ENCODE measurements around the gene EXT2.

The EXT2 gene

DNA sequence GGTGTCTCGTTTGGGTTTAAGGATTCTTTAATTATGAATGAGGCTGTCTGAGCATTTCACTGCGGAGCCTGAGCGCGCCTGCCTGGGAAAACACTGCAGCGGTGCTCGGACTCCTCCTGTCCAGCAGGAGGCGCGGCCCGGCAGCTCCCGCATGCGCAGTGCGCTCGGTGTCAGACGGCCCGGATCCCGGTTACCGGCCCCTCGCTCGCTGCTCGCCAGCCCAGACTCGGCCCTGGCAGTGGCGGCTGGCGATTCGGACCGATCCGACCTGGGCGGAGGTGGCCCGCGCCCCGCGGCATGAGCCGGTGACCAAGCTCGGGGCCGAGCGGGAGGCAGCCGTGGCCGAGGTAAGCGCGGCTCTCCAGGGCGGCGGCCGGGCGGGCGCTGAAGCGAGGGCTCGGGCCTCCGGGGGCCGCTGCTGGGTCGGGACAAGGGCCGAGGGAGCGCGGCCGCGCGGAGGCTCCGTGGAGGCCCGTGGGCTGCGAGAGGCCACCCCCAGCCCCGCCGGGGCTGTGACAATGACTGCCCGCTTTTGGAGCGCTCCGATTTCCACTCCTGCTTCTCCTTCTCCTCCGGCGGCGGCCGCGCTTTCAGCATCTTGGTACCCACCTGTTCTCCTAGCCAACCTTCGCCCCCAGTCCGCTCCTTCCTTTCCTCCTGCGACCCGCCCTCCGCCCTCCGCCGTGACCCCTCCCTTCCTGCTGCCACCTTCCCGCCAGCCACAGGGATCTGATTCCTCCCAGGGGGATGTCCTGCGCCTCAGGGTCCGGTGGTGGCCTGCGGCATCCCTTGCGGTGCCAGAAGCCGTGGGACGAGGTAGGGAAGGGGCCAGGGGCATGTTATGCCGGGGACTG lies at the start of gene EXT2:
EXT2 (plus strand) TSS at position 173 of the 854 bp plus-strand sequence. CDS start 12,035 bp downstream, outside the sequence.
- DNase-seq (ENCODE audit: low read depth) = peak; percentile 65

DNA sequence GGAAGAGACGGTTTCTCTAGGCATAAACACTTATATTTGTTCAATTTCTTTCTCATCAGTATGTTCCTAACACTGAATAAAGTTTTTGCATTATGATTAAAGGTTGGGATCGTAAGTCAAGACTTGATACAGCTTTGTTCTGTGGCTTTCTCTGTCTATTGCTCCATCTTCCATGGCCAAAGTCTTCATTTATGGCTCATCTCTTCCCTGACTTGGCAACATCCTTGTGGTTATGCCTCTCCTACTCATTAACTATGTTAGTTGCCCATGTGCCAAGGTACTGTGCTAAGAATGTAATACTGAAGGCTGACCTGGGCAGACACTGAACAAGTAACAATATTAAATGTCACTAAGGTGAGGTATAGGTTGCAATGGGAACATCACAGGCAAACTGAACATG lies 49.3 kb upstream of the EXT2 start:
- DNase-seq (ENCODE audit: low read depth) = no peak

DNA sequence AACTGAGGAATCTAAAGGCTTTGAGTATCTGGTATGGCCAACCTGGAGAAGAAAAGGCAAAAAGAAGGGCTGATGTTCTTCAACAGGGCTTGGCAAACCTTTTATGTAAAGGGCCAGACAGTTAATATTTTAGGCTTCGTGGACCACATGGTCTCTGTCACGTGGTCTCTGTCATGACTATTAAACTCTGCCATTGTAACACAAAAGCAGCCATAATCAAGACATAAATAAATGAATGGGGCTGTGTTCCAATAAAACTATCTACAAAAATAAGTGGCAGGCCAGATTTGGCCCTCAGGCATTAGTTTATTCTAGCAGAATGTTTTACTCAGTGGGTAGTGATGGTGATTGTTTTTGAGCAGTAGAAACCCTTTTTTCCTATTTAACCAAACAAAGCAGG lies 48.2 kb upstream of the EXT2 start:
- no peak for DNase-seq (ENCODE audit: low read depth)

DNA sequence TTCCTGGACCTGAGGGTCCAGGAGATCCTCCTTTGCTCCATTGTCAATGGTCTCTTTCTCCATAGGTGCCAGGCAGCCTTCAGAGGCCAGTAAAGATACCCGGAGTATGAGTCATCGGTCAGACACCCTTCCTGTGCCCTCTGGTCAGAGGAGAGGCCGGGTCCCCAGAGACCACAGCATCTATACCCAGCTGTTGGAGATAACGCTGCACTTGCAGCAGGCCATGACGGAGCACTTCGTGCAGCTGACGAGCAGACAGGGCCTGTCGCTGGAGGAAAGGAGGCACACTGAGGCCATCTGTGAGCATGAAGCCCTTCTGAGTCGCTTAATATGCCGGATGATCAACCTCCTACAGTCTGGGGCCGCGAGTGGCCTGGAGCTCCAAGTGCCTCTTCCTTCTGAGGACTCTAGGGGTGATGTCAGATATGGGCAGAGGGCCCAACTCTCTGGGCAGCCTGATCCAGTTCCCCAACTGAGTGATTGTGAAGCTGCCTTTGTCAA lies 47.5 kb upstream of the EXT2 start, which contains the start of gene ACCSL:
ACCSL (plus strand) TSS at position 51 of the 501 bp plus-strand sequence; CDS start at position 107, 56 bp downstream.
- DNase-seq (ENCODE audit: low read depth) = no peak

DNA sequence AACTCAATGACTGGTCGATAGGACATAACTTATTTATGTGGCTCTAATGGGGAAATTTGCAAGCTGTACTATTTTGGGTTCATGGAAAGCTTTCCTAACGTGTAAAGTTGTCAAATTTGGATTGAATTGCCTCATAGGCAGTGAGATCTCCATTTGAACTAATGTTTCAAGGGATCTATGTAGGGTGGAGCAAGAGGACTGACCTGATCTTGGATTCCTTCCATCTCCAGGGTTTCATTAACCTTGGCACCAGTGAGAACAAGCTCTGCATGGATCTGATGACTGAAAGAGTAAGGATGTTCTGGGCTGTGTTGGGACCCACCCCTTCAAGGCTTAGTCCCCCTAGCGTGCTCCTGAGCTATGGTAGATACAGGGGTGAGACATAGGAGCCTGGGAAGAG lies 45.6 kb upstream of the EXT2 start:
- DNase-seq (ENCODE audit: low read depth) = no peak

DNA sequence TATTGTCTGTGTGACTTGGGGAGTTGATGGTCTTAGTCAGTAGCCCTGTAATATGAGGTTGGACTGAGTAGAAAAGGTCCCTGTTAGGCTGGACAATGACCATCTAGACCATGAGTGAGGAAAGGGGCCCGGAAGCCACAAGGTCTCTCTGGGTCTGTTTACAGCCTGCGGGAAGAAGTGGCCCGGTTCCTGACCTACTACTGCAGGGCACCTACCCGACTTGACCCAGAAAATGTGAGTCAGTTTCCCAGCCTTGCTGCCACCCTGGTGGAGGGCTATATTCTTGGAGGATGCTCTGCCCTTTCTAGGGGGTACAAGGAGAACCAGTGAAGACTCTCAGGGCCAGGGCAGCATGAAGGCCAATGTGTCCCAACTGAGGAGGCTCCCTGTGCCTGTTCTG lies 44.3 kb upstream of the EXT2 start:
- DNase-seq (ENCODE audit: low read depth) = no peak

DNA sequence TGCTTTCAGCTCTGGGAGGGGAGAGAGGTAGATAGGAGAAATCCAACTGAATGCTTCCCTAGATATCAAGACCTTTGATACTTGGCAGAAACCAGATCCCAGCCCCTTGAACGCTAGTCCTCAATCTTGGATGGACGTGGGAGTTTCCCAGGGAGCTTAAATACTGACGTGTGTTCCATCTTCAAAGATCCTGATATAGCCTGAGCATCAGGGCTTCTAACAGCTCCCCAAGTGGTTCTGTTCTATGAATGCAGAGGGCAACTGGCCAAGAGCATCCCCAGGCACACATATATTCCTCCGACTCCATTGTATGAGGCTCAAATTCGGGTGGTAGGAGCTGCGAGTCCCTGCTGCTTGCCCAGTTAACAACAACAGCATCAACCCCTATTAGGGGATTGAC lies 38.1 kb upstream of the EXT2 start:
- DNase-seq (ENCODE audit: low read depth) = no peak

DNA sequence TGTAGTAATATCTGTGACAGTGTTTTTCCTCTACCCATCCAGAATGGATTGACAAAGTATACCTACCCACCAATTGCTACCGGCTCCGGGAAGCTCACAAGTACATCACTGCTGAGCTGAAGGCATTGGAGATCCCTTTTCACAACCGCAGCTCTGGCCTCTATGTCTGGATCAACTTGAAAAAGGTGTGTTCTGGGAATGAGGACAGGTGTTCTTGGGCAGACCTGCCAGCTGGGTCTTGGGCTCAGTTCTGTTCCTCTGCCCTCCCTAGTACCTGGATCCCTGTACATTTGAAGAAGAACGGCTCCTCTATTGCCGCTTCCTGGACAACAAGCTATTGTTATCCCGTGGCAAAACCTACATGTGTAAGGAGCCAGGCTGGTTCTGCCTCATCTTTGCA lies 37.2 kb upstream of the EXT2 start:
- no peak for DNase-seq (ENCODE audit: low read depth)

DNA sequence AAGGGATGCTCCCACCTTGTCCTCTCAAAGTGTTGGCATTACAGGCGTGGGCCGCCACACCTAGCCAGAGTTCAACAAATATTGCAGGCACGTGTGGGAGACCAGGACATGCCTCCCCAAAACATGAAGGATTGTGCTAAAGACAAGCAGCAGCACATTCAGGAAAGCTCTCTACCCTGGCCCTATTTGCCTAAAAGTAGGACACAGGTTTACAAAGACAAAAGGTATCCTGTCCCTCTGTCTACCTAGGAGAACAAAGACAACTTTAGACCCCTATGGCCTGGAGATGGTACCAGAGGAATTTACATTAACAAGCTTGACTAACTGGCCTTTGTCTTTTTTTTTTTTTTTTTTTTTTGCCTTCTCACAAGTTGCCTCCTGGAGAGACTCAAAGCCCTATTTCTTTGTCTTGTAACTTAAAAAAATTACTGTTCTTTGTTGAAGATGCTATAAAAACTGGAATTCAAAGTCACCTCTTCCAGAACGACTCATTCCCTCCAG lies 30.3 kb upstream of the EXT2 start:
- DNase-seq (ENCODE audit: low read depth) = no peak

DNA sequence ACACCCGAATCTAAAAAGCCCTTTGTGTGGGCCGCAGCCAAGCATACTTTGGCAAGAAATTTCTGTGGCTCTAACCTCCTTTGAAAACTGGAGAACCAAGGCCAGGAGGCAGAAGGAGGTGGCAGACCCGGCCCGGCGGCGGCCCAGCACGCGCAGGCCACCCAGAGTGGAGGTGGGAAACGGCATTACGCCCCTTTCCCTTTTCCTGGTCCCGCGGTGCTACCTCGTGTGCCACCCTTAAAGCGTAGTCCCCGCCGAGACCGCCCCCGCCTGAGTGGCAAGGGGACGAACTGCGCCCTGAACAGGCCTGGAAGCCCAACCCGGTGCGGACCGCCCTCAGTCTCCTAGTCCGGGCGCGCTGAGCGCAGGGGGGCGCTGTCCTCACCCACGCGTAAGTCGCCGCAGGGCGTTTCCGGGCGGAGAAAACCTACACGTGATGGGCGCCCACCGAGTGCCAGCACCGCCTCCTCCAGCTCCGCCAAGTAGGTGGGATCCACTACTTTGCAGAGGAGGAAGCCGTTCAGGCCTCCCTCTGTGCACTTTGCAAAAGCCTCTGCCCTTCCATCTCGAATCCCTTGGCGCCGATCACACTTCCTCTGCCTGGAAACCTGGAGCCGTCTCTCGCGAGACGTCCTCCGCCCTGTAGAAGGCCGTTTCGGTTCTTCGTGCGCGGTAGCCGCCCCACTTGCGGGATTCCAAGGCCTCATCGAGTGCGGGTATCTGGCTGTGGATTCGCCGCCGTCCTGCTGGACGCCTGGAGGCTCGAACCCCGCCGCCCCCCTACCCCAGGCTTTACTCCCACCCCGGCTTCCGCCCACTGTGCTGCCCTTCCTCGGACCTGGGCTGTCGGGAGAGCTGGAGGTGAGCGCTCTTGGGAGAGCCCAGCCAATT lies 29.4 kb upstream of the EXT2 start, which contains the start of gene ACCS:
ACCS (plus strand) TSS at position 430 of the 891 bp plus-strand sequence. CDS start 1,358 bp downstream, outside the sequence.
- peak; percentile 70 for DNase-seq (ENCODE audit: low read depth)

DNA sequence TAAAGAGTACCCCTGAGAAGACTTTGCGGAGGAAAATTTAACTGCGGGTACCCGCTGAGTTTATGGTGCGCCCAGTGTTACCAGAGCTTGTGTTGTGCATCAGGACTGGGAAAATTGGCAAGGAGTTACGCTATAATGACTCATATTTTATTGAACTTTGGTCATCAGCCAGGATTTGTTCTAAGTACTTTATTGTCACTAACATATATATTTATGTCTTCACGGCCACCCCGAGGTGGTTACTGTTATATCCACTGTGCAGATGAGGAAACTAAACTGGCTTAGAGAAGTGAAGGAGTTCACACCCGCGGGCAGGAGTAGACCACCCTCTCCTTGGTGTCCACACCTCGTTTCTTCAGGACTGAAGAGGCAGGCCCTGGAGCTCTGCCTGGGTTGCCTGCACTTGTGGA lies 28.7 kb upstream of the EXT2 start:
- DNase-seq (ENCODE audit: low read depth) = no peak

DNA sequence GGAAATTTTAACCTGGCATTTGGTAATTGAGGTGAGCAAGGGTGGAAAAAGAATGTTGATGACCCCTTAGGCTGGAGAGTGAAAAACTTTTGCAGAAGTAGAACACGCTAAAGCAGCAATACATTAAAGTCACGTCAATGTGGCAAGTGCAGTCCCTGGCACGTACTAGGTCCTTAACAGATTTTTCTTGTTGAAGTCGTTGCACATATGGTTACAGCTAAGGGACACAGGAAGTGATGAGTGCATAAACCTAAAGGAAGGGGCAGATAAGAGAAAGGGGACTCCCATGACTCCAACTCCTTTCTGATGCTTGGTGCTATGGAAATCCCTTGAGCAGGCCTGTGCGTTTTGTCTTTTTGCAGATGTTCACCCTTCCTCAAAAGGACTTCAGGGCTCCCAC lies 28.2 kb upstream of the EXT2 start:
- DNase-seq (ENCODE audit: low read depth) = no peak

DNA sequence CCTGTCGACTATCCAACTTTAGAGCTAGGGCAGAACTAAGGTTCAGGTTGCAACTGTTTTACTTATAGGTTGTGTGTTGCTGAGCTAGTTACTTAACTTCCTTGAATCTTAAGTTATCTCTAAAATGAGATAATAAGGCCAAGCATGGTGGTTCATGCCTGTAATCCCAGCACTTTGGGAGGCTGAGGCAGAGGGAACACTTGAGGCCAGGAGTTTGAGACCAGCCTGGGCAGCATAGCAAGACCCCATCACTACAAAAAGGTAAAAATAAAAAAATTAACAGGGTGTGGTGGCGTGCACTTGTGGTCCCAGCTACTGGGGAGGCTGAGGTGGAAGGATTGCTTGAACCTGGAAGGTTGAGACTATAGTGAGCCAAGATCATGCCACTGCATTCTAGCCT lies 27.3 kb upstream of the EXT2 start:
- DNase-seq (ENCODE audit: low read depth) = no peak

DNA sequence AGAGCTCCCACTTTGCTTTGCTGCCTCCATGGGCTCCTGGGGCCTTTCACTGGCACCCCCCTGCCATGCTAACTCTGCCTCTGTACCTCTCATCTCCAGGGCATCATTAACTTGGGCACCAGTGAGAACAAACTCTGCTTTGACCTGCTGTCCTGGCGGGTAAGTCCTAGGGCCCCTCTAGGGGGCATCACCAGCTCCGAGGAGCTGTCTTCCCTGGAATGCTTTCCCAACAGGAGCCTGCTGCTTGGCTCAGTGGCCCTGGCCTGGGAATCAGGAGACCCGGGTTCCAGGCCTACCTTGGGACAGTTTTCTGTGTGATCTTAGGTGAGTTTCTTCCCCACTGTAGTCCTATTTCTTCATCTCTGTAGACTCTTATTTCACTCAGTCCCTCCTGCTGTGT lies 24.3 kb upstream of the EXT2 start:
- DNase-seq (ENCODE audit: low read depth) = no peak

DNA sequence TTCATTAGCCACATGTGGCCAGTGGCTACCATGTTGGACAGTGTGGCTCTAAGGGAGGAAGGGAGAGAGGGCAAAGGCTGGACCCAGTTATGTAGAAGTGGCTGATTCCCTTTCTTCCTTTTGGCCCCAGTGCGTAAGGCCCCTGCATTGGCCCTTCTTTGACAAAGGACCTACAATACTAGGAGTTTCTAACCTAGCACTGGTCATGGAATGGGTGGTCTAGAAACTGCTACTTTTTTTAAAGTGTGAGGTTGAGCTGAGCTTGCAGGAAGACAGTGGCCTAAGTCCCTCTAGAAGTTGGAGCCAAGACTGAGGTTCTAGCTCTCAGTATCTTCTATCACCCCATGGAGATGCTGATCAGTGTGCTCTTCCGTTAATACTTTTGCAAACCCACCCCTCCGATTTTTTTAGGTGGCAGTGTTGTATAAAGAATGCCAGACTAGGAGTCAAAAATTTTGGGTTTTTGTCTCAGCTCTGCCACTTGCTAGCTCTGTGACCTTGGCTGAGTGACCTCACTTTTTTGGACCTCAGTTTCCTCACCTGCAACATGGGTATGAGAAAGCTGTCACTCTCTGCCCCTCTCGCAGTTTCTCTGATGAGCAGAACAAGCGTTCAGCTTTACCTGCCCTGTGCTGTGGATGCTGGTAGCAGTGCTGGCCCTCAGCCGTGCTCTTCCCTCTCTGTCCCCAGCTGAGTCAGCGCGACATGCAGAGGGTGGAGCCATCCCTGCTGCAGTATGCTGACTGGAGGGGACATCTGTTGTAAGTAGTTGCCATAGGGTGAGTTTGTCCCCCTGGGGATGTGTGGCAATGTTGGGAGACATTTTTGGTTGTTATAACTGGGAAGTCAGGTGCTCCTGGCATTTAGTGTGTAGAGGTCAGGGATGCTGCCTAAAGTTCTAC lies 22.5 kb upstream of the EXT2 start:
- DNase-seq (ENCODE audit: low read depth) = no peak

DNA sequence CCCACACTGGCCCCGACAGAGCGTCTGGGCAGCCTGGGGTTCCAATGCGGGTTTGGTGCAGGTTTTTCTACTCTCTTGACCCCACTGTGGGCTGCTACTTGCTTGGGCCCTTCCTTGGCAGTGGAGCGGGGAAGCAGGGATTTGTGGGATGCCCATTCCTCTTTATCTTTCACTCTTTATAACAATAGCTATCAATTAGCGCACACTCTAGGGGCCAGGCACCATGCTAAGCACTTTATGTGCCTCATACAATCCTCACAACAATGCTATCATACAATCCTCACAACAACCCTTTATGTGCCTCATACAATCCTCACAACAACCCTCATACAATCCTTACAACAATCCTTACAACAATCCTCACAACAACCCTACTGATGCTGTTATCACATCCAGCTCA lies 16.7 kb upstream of the EXT2 start:
- no peak for DNase-seq (ENCODE audit: low read depth)

DNA sequence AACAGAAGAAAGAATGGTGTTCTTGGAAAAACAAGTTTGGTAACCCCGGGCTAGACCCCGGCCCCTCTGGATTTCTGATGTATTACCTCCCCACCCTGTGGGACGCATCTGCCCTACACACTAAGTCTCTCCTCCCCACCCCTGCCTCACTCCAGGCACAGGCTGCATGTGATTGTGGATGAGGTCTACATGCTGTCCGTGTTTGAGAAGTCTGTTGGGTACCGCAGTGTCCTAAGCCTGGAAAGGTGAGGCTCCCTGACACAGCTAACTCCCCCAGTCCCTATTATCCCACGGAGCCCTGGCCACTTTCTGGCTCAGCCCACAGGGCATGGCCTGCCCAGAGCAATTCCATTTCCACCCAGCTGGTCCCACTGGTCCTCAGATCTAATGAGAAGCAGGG lies 16.1 kb upstream of the EXT2 start:
- no peak for DNase-seq (ENCODE audit: low read depth)

DNA sequence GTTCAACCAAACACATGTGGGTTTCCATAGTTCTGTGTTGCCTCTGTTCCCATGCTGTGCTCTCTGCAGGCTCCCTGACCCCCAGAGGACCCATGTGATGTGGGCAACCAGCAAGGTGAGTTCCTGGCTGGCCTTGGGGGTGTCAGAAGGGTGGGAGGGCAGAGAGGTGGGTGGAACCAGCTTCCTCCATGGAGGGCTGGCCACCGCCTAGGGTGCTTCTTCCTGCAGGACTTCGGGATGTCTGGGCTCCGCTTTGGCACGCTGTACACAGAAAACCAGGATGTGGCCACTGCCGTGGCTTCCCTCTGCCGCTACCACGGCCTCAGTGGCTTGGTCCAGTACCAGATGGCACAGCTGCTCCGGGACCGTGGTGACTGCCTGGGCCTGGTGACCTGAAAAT lies 14.5 kb upstream of the EXT2 start:
- no peak for DNase-seq (ENCODE audit: low read depth)

DNA sequence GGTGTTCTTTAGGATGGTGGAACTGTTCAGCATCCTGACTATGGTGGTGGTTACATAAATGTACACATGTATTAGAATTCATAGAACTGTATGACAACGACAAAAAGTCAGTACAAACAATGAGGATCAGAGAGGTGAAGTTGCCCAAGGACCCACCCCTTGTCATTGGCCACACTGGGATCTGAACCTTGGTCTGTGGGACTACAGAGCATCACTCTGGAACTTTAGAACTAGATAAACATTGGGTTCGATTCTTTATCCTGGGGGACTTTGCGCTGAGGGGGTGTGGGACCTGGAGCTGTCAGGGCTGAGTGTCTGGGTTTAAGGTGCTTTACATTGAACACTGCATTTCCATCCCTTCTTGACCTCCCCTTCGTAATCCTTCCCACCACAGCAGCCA lies 12.8 kb upstream of the EXT2 start:
- DNase-seq (ENCODE audit: low read depth) = no peak

DNA sequence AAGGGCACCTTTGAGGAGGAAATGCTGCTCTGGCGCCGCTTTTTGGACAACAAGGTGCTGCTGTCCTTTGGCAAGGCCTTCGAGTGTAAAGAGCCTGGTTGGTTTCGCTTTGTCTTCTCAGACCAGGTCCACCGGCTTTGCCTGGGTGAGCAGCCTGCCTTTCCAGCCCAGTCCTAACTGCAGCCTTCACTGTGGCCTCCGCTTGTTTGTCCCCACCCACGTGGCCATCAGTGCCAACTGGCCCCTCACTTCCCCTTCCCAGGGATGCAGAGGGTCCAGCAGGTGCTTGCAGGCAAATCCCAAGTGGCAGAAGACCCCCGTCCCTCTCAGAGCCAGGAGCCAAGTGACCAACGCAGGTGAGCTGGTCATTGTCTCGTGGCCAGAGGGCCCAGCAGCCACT lies 12.0 kb upstream of the EXT2 start:
- no peak for DNase-seq (ENCODE audit: low read depth)

DNA sequence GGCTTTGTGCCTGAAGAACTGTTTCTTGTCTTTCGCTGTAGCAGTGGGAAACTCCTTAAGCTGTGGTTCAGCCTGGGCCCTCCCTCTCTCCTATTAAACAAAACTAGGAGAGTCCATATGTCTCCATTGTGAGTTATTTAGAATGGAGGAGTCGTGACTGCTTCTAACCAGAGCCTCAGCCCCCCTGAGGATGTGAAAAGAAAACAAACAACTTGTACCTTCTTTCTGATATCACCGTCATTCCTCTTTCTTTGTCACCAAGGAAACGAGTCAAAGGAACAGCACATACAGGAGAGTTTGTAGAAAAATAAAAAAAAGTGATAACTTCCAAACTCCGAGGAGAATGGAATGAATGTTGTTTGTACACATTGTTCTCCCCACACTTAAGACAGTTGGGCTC lies 11.6 kb upstream of the EXT2 start:
- no peak for DNase-seq (ENCODE audit: low read depth)

All from stimulated activated CD8-positive, alpha-beta memory T cell treated with anti-CD3 and anti-CD28 coated beads, Interleukin-7, amount 100 ng/mL, for 24 hours (primary cell).